Fibroblast of skin of right quadriceps (primary cell): Measurements from ENCODE around the gene GRID1.

ENCODE experiments used
- DNase-seq: peaks from one replicate; pipeline ENCODE4 v3.0.0-alpha.2; 2013

The GRID1 gene

GRCh38 chr10:86312701-86313270 is 53.8 kb downstream of the GRID1 start:
- no peak for DNase-seq

DNA sequence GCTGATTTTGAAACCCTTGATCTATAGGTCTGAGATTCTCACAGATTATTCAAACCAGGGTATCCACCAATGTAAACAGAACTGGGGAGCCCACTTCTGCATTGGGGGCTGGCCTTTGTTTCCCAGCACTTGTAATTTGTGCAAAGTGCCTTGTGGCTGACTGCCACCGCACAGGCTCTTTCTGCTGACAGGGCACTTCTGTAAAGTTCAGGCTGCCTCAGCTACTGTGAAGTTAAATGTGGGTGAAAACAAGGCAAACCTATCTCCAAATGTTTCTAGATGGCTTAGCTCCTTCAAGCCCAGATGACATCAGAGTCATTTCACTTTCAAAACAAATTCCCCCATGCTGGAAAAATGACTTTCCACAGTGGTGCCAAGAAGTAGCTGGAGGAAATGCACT is 54.7 kb downstream of the GRID1 start:
- no peak for DNase-seq

- DNase-seq = no peak
Observed at GRCh38 chr10:86311190-86311589, 55.4 kb downstream of the GRID1 start.

DNA sequence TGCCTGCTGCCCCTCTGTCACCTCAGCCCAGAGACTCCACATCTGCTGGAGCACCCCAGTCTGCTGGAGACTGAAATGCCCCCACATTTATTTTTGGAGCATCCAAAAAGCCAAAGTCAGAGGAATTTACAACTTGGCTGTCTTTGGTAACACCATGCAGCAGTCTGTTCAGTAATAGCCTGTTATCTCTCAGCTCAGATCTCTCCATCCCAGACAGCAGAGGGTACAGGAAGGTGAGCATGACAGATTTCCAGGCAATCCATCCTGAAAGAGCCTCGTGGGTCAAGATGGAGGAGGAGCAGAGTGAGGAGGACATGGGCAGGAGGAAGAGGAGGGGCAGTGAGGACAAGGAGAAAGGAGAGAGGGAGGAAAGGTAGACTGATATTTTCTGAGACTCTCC is 55.9 kb downstream of the GRID1 start:
- DNase-seq = no peak

GRCh38 chr10:86310291-86310690 is 56.3 kb downstream of the GRID1 start:
- DNase-seq = no peak

DNA sequence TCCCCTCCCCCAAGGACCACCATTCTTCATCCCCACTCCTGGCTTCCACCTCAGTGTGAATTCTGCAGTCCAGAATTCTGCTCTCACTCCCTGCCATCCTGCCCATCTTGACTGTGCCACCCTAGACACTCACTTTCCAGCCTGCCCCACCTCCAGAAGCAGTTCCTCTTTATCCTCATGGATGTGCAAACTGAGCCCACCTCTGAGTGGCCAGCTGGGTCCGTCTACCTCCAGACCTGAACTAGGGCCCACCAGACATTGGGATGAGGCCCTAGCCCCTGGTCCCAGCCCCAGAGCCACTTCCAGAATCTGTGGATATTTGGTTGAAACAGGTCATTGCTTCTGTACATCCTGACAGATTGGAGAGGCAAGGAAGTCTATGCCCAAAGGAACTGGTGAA is 58.5 kb downstream of the GRID1 start:
- DNase-seq = no peak

DNA sequence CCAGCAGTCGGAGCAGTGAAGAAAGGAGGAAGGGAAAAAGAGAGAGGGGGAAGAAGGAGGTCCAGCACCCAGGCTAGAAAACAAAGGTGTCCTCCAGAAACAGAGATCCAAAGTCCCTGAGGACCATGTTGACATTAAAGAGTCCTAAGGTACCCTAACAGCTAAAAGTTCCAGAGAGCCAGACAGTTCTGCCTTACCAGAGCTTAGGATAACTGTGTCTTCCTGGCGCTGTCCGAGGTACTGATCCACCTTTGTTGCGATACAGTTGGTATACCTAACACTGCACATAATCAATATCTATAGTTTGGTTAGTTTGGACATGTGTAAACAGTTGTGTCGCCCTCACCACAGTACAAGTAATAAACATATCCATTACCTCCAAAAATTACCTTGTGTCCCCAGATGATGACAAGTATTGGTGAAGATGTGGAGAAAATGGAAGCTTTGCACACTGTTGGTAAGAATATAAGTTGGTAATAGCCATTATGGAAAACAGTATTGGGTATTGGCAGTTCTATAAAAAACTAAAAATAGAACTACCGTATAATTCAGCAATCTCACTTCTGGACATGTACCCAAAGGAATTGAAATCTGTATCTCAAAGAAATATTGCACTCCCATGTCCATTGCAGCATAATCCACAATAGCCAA is 59.8 kb downstream of the GRID1 start:
- DNase-seq = no peak

DNA sequence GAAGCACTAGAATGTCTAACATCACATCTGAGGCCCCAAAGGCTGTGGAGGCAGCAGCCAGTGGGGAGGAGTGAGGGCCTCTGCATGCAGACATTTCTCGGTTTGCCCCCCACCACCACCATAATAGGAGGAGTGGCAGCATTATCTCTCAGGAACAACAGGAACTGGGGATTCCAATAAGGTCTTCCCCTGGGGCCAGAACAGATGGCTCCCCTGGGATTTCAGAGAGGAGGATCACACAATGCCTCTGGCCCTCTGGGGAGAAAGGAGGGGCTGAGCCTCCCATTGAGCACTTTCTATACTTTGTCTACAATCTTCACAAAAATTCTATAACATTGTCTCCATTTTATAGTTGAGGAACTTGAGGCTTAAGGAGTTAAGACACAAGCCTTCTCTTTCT is 61.1 kb downstream of the GRID1 start:
- no peak for DNase-seq

GRCh38 chr10:86304436-86304835 is 62.2 kb downstream of the GRID1 start:
- DNase-seq = no peak

DNA sequence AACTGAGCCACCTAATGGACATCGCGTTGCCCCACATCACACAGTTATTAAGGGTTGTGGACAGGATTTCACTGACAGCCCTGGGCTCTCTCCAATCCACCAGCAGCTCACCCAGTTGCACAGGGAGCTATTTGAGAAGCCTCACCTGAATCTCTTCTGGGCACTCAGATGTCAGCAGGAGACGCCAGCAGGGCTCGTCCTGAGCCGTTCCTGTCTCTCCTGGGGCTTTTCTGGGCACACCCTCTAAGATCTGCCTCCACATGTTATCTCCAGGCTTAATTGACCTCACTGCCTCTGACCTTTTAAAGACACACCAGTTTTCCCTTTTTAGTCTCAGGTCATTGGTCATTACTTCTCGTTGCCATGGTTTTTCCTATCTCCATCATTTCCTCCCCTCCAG is 63.0 kb downstream of the GRID1 start:
- no peak for DNase-seq

DNA sequence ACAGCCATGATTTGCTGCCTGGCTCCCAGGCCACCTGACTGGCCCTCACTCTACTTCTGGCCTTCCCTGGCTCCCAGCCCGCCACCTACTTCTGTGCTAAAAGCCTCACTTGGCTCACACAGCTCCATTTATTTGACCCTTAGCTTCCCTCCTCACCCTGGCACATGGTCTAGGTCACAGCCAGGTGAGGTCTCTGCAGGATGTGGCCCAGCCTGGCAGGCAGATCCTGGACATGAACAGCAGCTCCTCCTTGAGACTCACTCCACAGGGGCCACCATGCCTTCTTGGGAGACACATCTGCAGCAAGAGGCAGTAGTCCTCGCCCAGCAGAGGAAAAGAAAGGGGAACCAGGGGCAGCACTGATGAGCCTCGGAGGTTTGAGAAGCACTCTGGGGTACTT is 64.6 kb downstream of the GRID1 start:
- DNase-seq = no peak

DNA sequence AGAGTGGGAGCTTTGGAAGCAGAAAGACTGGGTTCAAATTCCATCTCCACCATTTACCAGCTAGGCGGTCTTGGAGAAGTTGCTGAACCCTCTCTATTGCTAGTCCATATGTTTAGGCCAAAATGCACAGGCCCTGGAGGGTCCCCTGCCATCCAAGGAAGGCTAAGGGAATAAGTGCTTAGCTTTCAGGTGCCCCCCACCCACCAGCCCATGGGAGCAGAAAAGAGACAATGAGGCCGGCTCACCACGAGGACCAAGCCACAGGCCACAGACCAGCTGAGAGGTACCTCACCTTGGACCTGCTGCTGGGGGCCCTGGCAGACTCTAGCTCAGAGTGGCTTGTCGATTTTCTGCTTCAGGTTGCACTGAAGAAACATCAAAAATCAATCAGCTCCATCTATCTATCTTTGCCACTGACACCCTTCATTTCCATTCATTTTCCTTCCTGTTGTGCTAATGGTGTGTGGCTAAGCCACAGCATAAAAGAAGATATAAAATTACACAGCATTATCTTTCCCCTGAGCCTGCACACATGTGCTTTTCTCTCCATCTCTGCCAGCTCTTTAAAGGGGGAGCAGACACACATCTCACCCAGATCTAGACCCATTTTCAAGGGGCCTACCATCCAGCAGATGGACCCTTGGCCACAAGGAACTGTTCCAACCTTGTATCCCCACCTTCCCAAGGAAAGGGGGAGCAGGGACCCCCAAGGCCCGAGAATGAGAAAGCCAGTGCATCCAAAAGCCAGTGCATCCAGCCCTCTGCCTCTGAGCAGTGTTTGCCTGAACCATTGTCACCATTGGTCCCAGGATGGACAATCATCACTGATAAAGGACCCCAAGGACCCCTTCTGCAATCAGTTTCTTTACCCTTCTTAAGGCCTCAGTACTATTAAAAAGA is 65.4 kb downstream of the GRID1 start:
- no peak for DNase-seq

DNA sequence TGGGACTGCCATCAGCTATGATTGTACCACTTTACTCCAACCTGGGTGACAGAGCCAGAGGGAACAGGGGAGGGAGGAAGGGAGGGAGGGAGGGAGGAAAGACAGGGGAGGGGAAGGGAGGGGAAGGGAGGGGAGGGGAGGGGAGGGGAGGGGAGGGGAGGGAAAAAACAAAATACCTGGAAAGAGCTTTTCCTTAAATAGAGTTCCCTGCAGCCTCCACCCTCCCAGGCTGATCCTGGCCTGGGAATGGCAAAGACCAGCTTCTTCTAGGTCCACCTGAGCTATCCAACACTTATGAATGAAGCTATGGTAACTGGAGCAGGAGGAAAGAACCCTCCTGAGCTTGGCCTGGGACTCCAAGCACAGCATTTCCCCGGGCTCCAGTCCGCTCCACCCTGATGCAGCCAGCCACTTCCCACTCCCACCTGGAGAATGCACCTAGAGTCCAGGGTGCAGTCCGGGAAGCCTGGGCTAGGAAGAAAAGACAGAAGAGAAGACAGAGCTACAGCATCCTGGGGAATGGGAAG is 66.1 kb downstream of the GRID1 start:
- no peak for DNase-seq

DNA sequence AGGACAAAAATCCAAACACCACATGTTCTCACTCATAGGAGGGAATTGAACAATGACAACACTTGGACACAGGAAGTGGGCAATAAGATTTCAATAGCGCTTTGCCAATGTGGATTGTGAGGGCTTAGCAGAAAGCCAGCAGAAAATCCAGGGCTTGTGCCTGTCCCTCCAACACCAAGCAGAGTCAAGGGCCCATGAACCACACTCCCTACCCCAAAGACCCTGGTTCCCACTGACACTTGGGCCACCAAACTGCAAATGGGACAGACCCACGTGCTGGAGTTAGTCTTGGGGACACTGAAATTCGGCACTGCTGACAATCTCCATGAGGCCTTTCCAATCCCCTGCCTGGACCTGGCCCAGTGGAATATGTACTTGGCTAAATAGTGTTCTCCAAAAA is 67.0 kb downstream of the GRID1 start:
- DNase-seq = no peak

- DNase-seq = no peak
Observed at GRCh38 chr10:86298501-86299001, 68.0 kb downstream of the GRID1 start.

DNA sequence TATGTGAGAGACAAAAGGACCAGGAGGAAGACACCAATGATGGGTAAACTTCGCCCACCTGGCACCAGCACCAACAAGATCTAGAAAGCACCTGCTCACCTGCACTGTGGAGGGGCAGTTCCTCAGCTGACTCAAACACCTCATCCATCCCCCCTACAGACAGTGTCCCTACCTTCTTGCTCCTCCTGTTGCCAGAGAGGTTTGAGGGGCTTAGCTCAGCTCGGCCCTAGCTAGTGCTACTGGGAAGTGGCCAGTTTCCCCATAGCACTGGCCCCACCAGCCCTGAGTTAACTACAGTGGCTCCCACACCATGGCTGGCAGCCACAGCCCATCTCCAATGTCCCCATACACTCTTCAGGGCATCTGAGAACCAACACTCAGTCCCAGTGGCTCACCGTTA is 70.8 kb downstream of the GRID1 start:
- DNase-seq = no peak

DNA sequence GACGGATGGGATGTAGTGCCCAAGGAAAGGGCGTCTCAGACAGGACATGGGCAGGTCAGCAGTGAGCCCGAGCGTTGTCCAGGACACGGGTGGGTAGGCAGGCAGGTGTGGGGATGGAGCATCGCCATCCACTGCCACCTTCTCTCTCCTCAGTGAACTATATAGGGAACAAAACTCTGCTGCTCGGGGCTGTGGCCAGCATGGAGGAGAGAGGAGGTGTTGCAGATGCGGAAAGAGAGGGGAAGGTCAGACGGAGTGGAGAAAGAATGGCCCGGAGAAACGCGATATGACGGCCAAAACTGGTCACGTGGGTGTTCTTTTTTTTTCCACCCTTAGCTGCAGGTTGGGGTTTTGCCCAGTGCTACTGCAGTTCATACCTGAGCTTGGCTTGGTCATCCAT is 71.2 kb downstream of the GRID1 start:
- DNase-seq = no peak

DNA sequence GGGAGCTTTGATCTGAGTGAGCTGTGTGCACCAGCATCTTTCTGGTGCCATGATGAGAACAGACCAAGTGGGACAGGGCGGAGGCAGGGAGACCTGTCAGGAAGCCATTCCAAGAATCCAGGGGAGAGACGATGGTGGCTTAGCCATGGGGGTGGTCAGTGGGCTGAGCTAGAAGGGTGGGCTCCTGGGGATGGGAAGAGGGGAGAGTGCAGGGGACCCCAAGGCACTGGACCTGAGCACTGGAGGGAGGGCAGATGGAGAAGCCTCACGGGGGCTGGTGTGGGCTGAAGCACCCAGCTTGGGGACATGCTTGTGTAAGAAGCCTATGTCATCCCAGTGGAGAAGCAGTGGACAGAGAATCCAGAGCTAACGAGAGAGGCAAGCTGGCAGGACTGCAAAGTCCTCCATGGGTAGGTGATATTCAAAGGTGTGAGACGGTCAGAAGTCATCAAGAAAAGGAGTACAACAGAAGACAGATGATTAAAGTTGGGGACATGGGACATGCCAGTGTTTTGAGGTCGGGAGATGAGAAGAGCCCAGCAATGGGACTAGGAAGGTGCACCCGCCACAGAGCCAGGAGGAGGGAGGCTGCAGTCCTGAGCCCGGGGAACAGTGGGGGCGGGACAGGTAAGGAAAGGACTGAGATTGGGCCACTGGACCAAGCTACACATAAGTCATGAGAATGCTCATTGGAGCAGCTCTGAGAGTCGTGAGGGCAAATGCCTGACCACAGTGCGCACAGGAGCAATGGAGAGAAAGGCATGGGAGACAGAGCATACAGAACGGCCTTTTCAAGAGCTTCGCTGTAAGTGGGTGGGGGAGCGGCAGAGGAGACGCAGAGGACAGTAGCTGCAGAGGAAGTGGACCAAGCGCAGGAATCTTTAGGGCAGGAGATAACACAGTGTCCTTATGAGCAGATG is 72.0 kb downstream of the GRID1 start:
- no peak for DNase-seq

- DNase-seq = no peak
Observed at GRCh38 chr10:86293396-86293791, 73.2 kb downstream of the GRID1 start.

DNA sequence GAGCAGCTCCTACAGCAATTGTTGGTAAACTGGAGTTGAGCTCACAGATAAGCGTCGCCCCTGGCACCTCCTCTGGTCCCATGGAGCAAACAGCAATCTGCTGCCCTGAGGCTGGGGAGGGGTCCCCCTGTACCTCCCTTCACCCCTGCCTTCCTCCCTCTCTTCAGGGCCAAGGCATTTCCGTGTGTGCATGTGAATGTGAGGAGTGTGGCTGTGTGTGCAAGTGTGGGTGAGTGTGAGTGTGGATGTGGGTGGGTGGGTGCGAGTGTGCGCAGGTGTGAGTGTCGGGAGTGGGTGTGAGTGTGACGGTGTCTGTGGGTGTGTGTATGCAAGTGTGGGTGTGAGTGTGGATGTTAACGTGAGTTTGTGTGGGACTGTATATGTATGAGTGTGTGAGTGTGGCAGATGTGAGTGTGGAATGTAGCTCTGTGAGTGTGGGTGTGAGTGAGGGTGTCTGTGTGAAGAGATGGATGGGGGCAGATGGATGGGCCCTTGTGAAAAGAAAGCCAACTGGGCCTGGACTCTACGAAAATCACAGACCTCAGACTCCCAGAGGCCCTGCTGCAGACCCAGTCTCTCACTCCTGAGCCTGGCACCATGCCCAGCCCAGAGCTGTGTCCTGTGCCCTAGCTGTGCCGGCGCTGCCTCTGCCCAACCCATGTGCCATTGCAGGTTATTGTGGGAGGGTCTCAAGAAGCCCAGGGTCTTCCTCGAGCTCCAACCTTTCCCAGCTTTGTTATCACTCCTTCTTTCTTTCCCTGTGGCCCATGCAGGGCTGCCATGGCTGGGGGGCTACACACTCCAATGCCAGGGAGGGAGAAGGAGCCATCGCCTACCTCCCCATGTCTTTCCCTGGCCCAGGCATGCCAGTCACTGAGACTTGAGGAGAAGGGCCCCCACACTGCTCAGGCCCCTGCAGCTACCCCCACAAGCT is 73.9 kb downstream of the GRID1 start:
- no peak for DNase-seq

- DNase-seq = no peak
Observed at GRCh38 chr10:86291616-86292340, 74.8 kb downstream of the GRID1 start.
